ENCODE results near the gene LRRC37A2. TPM values are rescaled to one million over a fixed set of nuclear protein-coding genes. Genes with fewer than 3 reads are reported as not detected.
"Not testable (repeated sequence)": the region's sequence is repeated elsewhere in the genome, so short reads cannot be mapped to it uniquely, and the experiment has no call there.

The LRRC37A2 gene
- 10 to 100 TPM in 2 of 4 donors, 1 to 10 TPM in 2; 7.7 to 18.3 (median 11.4) TPM for total RNA-seq

GRCh38 chr17:46512168-46512567 is at the start of gene LRRC37A2:
TSS of gene LRRC37A2 (plus strand) at chr17:46512468. CDS start at chr17:46512713, 245 bp downstream.
- not testable (repeated sequence) for ATAC-seq (ENCODE audit: low FRiP score); DNase-seq (ENCODE audit: low spot score)

- DNase-seq (ENCODE audit: low spot score); ATAC-seq (ENCODE audit: low FRiP score): not testable (repeated sequence)
Observed at GRCh38 chr17:46467618-46468017, 44.6 kb upstream of the LRRC37A2 start.

- not testable (repeated sequence) for ATAC-seq (ENCODE audit: low FRiP score); DNase-seq (ENCODE audit: low spot score)
Observed at GRCh38 chr17:46474489-46474888, 37.8 kb upstream of the LRRC37A2 start.

- not testable (repeated sequence) for DNase-seq (ENCODE audit: low spot score); ATAC-seq (ENCODE audit: low FRiP score)
Observed at GRCh38 chr17:46475583-46475982, 36.7 kb upstream of the LRRC37A2 start.

- ATAC-seq (ENCODE audit: low FRiP score); DNase-seq (ENCODE audit: low spot score): not testable (repeated sequence)
Observed at GRCh38 chr17:46478823-46479222, 33.4 kb upstream of the LRRC37A2 start.

GRCh38 chr17:46481310-46481709 is 31.0 kb upstream of the LRRC37A2 start:
- DNase-seq (ENCODE audit: low spot score); ATAC-seq (ENCODE audit: low FRiP score): not testable (repeated sequence)

GRCh38 chr17:46492021-46492420 is 20.2 kb upstream of the LRRC37A2 start:
- not testable (repeated sequence) for DNase-seq (ENCODE audit: low spot score); ATAC-seq (ENCODE audit: low FRiP score)

- not testable (repeated sequence) for ATAC-seq (ENCODE audit: low FRiP score); DNase-seq (ENCODE audit: low spot score)
Observed at GRCh38 chr17:46499437-46500139, 12.7 kb upstream of the LRRC37A2 start.

- ATAC-seq (ENCODE audit: low FRiP score); DNase-seq (ENCODE audit: low spot score): not testable (repeated sequence)
Observed at GRCh38 chr17:46505896-46506295, 6.4 kb upstream of the LRRC37A2 start.

- ATAC-seq (ENCODE audit: low FRiP score); DNase-seq (ENCODE audit: low spot score): not testable (repeated sequence)
Observed at GRCh38 chr17:46534716-46535115, 22.4 kb downstream of the LRRC37A2 start.

GRCh38 chr17:46548607-46549006 is 36.3 kb downstream of the LRRC37A2 start:
- DNase-seq (ENCODE audit: low spot score); ATAC-seq (ENCODE audit: low FRiP score): not testable (repeated sequence)

GRCh38 chr17:46559155-46559554 is 46.9 kb downstream of the LRRC37A2 start:
- not testable (repeated sequence) for ATAC-seq (ENCODE audit: low FRiP score); DNase-seq (ENCODE audit: low spot score)

- ATAC-seq (ENCODE audit: low FRiP score); DNase-seq (ENCODE audit: low spot score): not testable (repeated sequence)
Observed at GRCh38 chr17:46560048-46560447, 47.8 kb downstream of the LRRC37A2 start.

GRCh38 chr17:46566284-46566683 is 54.0 kb downstream of the LRRC37A2 start:
- DNase-seq (ENCODE audit: low spot score); ATAC-seq (ENCODE audit: low FRiP score): not testable (repeated sequence)

- not testable (repeated sequence) for DNase-seq (ENCODE audit: low spot score); ATAC-seq (ENCODE audit: low FRiP score)
Observed at GRCh38 chr17:46566980-46567379, 54.7 kb downstream of the LRRC37A2 start.

GRCh38 chr17:46571796-46572195 is 59.5 kb downstream of the LRRC37A2 start:
- not testable (repeated sequence) for DNase-seq (ENCODE audit: low spot score); ATAC-seq (ENCODE audit: low FRiP score)

GRCh38 chr17:46579083-46580075 is 67.1 kb downstream of the LRRC37A2 start, which contains the start of gene ARL17A:
TSS of gene ARL17A (minus strand) at chr17:46579691. CDS start at chr17:46576322, 3,369 bp downstream.
- ATAC-seq (ENCODE audit: low FRiP score) (peak; percentile 98), DNase-seq (ENCODE audit: low spot score) (peak; percentile 33)

GRCh38 chr17:46580082-46580481 is 67.8 kb downstream of the LRRC37A2 start:
- not testable (repeated sequence) for ATAC-seq (ENCODE audit: low FRiP score); DNase-seq (ENCODE audit: low spot score)

GRCh38 chr17:46585444-46585843 is 73.2 kb downstream of the LRRC37A2 start:
- not testable (repeated sequence) for ATAC-seq (ENCODE audit: low FRiP score); DNase-seq (ENCODE audit: low spot score)

Measured in omental fat pad (tissue), 4 donors.